ENCODE measurements around the gene HCST. TPM values are rescaled to one million over a fixed set of nuclear protein-coding genes. Genes with fewer than 3 reads are reported as not detected.

HCST gene
- total RNA-seq, 1 donor = 0.81 TPM

- peak overlapping the region; percentile 78 for H3K4me3 ChIP-seq (ENCODE audit: low read depth, low read length)
- no peak for DNase-seq (ENCODE audit: low read depth)
- no peak for TF ChIP-seq CTCF (IDR thresholded peaks at IDR 0.05; ENCODE audit: insufficient read depth, low read length)
Observed at GRCh38 chr19:35897706-35898451, 4.5 kb upstream of the HCST start.

GRCh38 chr19:35898499-35898809 is 3.9 kb upstream of the HCST start:
- DNase-seq (ENCODE audit: low read depth) = no peak
- TF ChIP-seq CTCF (IDR thresholded peaks at IDR 0.05; ENCODE audit: insufficient read depth, low read length) = no peak
- H3K4me3 ChIP-seq (ENCODE audit: low read depth, low read length) = peak overlapping the region; percentile 78

GRCh38 chr19:35899547-35900214 is 2.6 kb upstream of the HCST start:
- TF ChIP-seq CTCF (IDR thresholded peaks at IDR 0.05; ENCODE audit: insufficient read depth, low read length) = no peak
- peak; percentile 76 for DNase-seq (ENCODE audit: low read depth)
- peak overlapping the region; percentile 78 for H3K4me3 ChIP-seq (ENCODE audit: low read depth, low read length)

GRCh38 chr19:35901055-35901644 is 1.2 kb upstream of the HCST start:
- H3K4me3 ChIP-seq (ENCODE audit: low read depth, low read length) = no peak overlapping the region
- DNase-seq (ENCODE audit: low read depth) = peak; percentile 59

GRCh38 chr19:35902870-35903475 is 644 bp downstream of the HCST start:
- TF ChIP-seq CTCF (IDR thresholded peaks at IDR 0.05; ENCODE audit: insufficient read depth, low read length) = no peak
- H3K4me3 ChIP-seq (ENCODE audit: low read depth, low read length) = no peak overlapping the region
- DNase-seq (ENCODE audit: low read depth) = no peak

More at GRCh38 chr19:35901055-35901644, 1.2 kb upstream of the HCST start:
- TF ChIP-seq CTCF (IDR thresholded peaks at IDR 0.05; ENCODE audit: insufficient read depth, low read length) = no peak

- peak; percentile 27 for DNase-seq (ENCODE audit: low read depth)
- peak overlapping the region; percentile 22 for H3K4me3 ChIP-seq (ENCODE audit: low read depth, low read length)
- no peak for TF ChIP-seq CTCF (IDR thresholded peaks at IDR 0.05; ENCODE audit: insufficient read depth, low read length)
Observed at GRCh38 chr19:35903550-35904179, 1.3 kb downstream of the HCST start.
